Body of pancreas (tissue), 4 donors: ENCODE data around the gene TNFAIP8L1.

ENCODE experiments used
- POLR2A ChIP-seq, 3 donors: fragments of 450-650 bp; IDR thresholded peaks; one replicate each; pipeline ENCODE4 v1.6.1; 2016; ENCODE audit warnings: antibody characterized with exemption in 3 of 3, mild to moderate bottlenecking in 2 of 3
- TF ChIP-seq, protein P1 (sequence below), 7 experiments: fragments of 450-650 bp in 4 of 7; fragments of 200-600 bp in 3 of 7; sonication (generic) in 3 of 7; IDR thresholded peaks; one replicate each; pipeline ENCODE4 v1.5.1; 2016 to 2019; ENCODE audit warnings: antibody characterized with exemption in 7 of 7

GRCh38 chr19:4624301-4624700, 15.0 kb upstream of the TNFAIP8L1 start:
- TF ChIP-seq, protein P1, sequence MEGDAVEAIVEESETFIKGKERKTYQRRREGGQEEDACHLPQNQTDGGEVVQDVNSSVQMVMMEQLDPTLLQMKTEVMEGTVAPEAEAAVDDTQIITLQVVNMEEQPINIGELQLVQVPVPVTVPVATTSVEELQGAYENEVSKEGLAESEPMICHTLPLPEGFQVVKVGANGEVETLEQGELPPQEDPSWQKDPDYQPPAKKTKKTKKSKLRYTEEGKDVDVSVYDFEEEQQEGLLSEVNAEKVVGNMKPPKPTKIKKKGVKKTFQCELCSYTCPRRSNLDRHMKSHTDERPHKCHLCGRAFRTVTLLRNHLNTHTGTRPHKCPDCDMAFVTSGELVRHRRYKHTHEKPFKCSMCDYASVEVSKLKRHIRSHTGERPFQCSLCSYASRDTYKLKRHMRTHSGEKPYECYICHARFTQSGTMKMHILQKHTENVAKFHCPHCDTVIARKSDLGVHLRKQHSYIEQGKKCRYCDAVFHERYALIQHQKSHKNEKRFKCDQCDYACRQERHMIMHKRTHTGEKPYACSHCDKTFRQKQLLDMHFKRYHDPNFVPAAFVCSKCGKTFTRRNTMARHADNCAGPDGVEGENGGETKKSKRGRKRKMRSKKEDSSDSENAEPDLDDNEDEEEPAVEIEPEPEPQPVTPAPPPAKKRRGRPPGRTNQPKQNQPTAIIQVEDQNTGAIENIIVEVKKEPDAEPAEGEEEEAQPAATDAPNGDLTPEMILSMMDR (IDR thresholded peaks at IDR 0.05) = no peak
- no peak for TF ChIP-seq POLR2A (IDR thresholded peaks at IDR 0.05)
